K562 (cell line): ENCODE measurements around the gene DNASE2B. TPM values are rescaled to one million over a fixed set of nuclear protein-coding genes. Genes with fewer than 3 reads are reported as not detected.
A peak's percentile ranks its signal among the peaks of the same experiment; 100 is the strongest.

Source experiments
- ARID1B ChIP-seq: fragments of 450-650 bp; IDR thresholded peaks from 2 replicates; pipeline ENCODE4 v1.6.1; 2016; ENCODE audit warnings: antibody characterized with exemption, mild to moderate bottlenecking, inconsistent platforms
- ATF7 ChIP-seq: fragments of 450-650 bp; IDR thresholded peaks from 2 replicates; pipeline ENCODE4 v1.7.1; 2014; ENCODE audit warnings: mild to moderate bottlenecking, moderate library complexity
- C11orf30 ChIP-seq: fragments of 450-650 bp; IDR thresholded peaks from 2 replicates; pipeline ENCODE4 v1.6.1; 2016; ENCODE audit warnings: low read depth, mild to moderate bottlenecking
- CBX3 ChIP-seq, 2 experiments: IDR thresholded peaks; 1 replicate in 1 of 2; 2 replicates in 1 of 2; pipeline ENCODE4 v1.6.1; 2012; ENCODE audit warnings: inconsistent platforms in 2 of 2, low read length in 2 of 2, borderline replicate concordance in 1 of 2, control low read depth in 1 of 2
- CEBPB ChIP-seq: fragments of 450-650 bp; IDR thresholded peaks from 2 replicates; pipeline ENCODE4 v1.6.1; 2016; ENCODE audit warnings: missing genetic modification characterization, missing compliant biosample characterization
- CEBPG ChIP-seq, 3 experiments: fragments of 200-800 bp in 1 of 3; sonication (Bioruptor generic) in 1 of 3; sonication (generic) in 1 of 3; formaldehyde crosslinking in 1 of 3; IDR thresholded peaks in 2 of 3; conservative IDR thresholded peaks in 1 of 3; 2 replicates each; pipeline versions ENCODE4 v1.6.1 to v1.8.0; 2016 to 2022; ENCODE audit warnings: missing compliant biosample characterization in 2 of 3, missing genetic modification characterization in 2 of 3, mild to moderate bottlenecking in 1 of 3, missing genetic modification reagents in 1 of 3
- FOXJ2 ChIP-seq: fragments of 200-800 bp; sonication (Bioruptor generic); IDR thresholded peaks from 2 replicates; pipeline ENCODE4 v1.6.1; 2016; ENCODE audit warnings: missing genetic modification characterization, missing compliant biosample characterization
- GABPA ChIP-seq: fragments of 200-800 bp; sonication (Bioruptor generic); conservative IDR thresholded peaks from 2 replicates; pipeline ENCODE4 v1.6.1; 2016; ENCODE audit warnings: low read depth, missing genetic modification characterization, missing compliant biosample characterization
- HMG20B ChIP-seq: fragments of 250-450 bp; sonication (Bioruptor Pico); IDR thresholded peaks from 2 replicates; pipeline ENCODE4 v1.5.0; 2021; ENCODE audit warnings: mild to moderate bottlenecking
- HNRNPUL1 ChIP-seq: fragments of 200-400 bp; formaldehyde crosslinking; IDR thresholded peaks from 2 replicates; pipeline ENCODE4 v1.6.1; 2017; ENCODE audit warnings: low read length
- HOXB6 ChIP-seq: fragments of 250-450 bp; sonication (Bioruptor Pico); IDR thresholded peaks from 2 replicates; pipeline ENCODE4 v1.5.1; 2022; ENCODE audit warnings: mild to moderate bottlenecking, borderline replicate concordance
- KHSRP ChIP-seq: fragments of 450-650 bp; IDR thresholded peaks from 2 replicates; pipeline ENCODE4 v1.6.1; 2017
- MEF2A ChIP-seq: IDR thresholded peaks from 2 replicates; pipeline ENCODE4 v1.6.1; 2011; ENCODE audit warnings: low read depth, mild to moderate bottlenecking, low read length, moderate library complexity; ENCODE audit not compliant: control insufficient read depth
- MTF1 ChIP-seq: fragments of 250-450 bp; sonication (Bioruptor Pico); IDR thresholded peaks from 2 replicates; pipeline ENCODE4 v1.9.0; 2021; ENCODE audit warnings: moderate library complexity, mild to moderate bottlenecking, inconsistent platforms, borderline replicate concordance
- SFPQ ChIP-seq: fragments of 200-400 bp; formaldehyde crosslinking; IDR thresholded peaks from 2 replicates; pipeline ENCODE4 v1.6.1; 2017; ENCODE audit warnings: mild to moderate bottlenecking, low read depth, low read length, moderate library complexity
- ZNF3 ChIP-seq: fragments of 250-450 bp; sonication (Bioruptor Pico); IDR thresholded peaks from 2 replicates; pipeline ENCODE4 v1.5.0; 2021; ENCODE audit warnings: mild to moderate bottlenecking, moderate library complexity
- ZNF586 ChIP-seq: fragments of 450-650 bp; formaldehyde crosslinking; conservative IDR thresholded peaks from 2 replicates; pipeline ENCODE4 v1.4.0; 2020; ENCODE audit warnings: mild to moderate bottlenecking, moderate library complexity
- ZNF668 ChIP-seq: fragments of 250-450 bp; sonication (Bioruptor Pico); IDR thresholded peaks from 2 replicates; pipeline ENCODE4 v1.8.0; 2022; ENCODE audit warnings: mild to moderate bottlenecking, inconsistent platforms
- ZNF780A ChIP-seq: fragments of 250-450 bp; sonication (Bioruptor Pico); IDR thresholded peaks from 2 replicates; pipeline ENCODE4 v1.5.0; 2021; ENCODE audit warnings: mild to moderate bottlenecking
- polyA plus RNA-seq, 8 experiments: library from polyadenylated mRNA; depleted of rRNA in 4 of 8; stranded (reverse) in 5 of 8; unstranded in 3 of 8; fragments of >200 nt; fragmentation: Nextera tagmentation in 2 of 8; fragmentation: Illumina TruSeq in 1 of 8; extraction: Ambion mirVana in 2 of 8; extraction: Trizol in 1 of 8; gene quantifications; 2 replicates each; pipeline versions ENCODE4 v1.2.1 to v1.2.3, GENCODE V29; 2011 to 2014; ENCODE audit warnings: inconsistent platforms in 1 of 8, missing spikeins in 1 of 8
- total RNA-seq, 7 experiments: library from RNA; depleted of rRNA in 6 of 7; stranded (reverse); fragments of >200 nt in 6 of 7; fragmentation: Illumina TruSeq in 2 of 7; extraction: Trizol in 2 of 7; gene quantifications; 2 replicates each; pipeline versions ENCODE4 v1.2.1 to v1.2.3, GENCODE V29; 2011 to 2021; ENCODE audit warnings: low replicate concordance in 1 of 7
- TF ChIP-seq, protein P1 (sequence below): fragments of 450-650 bp; IDR thresholded peaks from 2 replicates; pipeline ENCODE4 v1.6.1; 2016; ENCODE audit warnings: borderline replicate concordance
- TF ChIP-seq, protein P2 (sequence below), 3 experiments: fragments of 200-800 bp in 1 of 3; sonication (Bioruptor generic) in 1 of 3; sonication (generic) in 1 of 3; formaldehyde crosslinking in 1 of 3; IDR thresholded peaks; 2 replicates each; pipeline versions ENCODE4 v1.6.1 to v1.8.0; 2016 to 2022; ENCODE audit warnings: mild to moderate bottlenecking in 2 of 3, missing compliant biosample characterization in 2 of 3, missing genetic modification characterization in 2 of 3, missing genetic modification reagents in 1 of 3

DNASE2B gene
- total and polyA plus RNA-seq, 9 of the 15 experiments (the other 6 are each of a cell fraction or from before 2014, with no cell fraction given): not detected

DNA sequence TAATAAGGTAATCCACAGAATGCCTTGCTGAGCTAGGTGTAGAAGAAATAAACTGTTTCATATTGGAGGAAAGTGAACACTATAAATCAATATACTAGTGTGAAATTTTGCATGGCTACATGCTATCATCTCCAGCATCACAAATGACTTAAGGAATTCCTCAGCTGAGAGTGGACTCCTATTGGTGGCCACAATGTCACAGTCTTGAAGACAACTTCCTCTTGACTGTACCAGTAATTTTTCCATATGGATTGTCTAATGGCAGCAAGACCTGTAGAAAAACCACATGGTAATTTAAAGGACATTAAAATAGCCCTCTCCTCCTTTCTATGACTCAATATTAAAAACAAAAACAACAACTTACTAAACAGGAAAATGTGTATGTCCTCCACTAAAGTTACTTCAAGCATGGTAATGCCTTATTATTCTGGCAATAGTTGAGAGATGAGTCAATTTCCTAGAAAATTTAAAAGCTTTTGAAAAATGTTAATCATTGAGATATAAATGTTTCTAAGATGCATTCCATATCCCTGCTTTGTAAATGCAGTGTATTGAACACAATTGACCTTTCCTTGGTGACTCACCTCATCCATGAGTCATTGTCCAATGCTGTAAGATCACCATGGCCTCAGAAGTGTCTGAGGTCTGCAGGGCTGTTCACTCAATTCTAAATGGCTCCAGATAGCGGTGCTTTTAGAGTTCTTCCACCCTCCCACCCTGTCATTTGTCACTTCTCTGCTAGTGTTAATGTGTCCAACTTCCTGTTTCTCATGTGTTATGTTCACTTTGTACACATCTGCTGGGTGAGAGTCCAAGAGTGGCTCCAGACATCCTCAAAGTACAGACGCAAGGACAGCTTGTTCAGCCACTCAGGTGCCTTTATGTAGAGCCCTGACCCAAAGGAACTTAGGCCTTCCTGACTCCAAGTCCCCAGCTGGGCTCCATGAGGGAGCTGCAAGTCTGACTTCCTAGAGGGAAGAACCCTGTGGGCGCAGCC, 32.8 kb upstream of the DNASE2B start (continued):
- TF ChIP-seq FOXJ2 (tag) (no peak), ZNF780A (CRISPR knock-in tag) (no peak), ZNF586 (CRISPR knock-in tag) (no peak), MEF2A (no peak), HMG20B (CRISPR knock-in tag) (no peak), MTF1 (no peak), CEBPB (tag) (no peak), HNRNPUL1 (no peak), ATF7 (0 out of 2 replicates have a peak, but pooled peaks have one; percentile 18), HOXB6 (no peak), CEBPG (CRISPR knock-in tag; IDR thresholded peaks at IDR 0.05) (no peak), CEBPG (tag; conservative IDR thresholded peaks at IDR 0.05 in 1 of 2, IDR thresholded peaks at IDR 0.05 in 1 of 2) (peak in 1 of 2 experiments; percentile 55; a peak in 2 of 4 replicates), ARID1B (peak; percentile 63), C11orf30 (no peak), CBX3 (IDR thresholded peaks at IDR 0.05; ENCODE audit: borderline replicate concordance in 1 of 2, low read length in 2 of 2) (no peak), GABPA (tag) (no peak), ZNF3 (CRISPR knock-in tag) (no peak), KHSRP (no peak), ZNF668 (no peak), SFPQ (no peak)
- TF ChIP-seq, protein P1, sequence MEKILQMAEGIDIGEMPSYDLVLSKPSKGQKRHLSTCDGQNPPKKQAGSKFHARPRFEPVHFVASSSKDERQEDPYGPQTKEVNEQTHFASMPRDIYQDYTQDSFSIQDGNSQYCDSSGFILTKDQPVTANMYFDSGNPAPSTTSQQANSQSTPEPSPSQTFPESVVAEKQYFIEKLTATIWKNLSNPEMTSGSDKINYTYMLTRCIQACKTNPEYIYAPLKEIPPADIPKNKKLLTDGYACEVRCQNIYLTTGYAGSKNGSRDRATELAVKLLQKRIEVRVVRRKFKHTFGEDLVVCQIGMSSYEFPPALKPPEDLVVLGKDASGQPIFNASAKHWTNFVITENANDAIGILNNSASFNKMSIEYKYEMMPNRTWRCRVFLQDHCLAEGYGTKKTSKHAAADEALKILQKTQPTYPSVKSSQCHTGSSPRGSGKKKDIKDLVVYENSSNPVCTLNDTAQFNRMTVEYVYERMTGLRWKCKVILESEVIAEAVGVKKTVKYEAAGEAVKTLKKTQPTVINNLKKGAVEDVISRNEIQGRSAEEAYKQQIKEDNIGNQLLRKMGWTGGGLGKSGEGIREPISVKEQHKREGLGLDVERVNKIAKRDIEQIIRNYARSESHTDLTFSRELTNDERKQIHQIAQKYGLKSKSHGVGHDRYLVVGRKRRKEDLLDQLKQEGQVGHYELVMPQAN: no peak
- TF ChIP-seq, protein P2, sequence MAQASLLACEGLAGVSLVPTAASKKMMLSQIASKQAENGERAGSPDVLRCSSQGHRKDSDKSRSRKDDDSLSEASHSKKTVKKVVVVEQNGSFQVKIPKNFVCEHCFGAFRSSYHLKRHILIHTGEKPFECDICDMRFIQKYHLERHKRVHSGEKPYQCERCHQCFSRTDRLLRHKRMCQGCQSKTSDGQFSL (CRISPR knock-in tag; IDR thresholded peaks at IDR 0.05): no peak
- TF ChIP-seq, protein P2 (tag; IDR thresholded peaks at IDR 0.05): no peak
